Medulla oblongata (tissue), 1 donor: ENCODE data around the gene MKRN2.
A peak's percentile ranks its signal among the peaks of the same experiment; 100 is the strongest.
"Not testable (repeated sequence)": the region's sequence is repeated elsewhere in the genome, so short reads cannot be mapped to it uniquely, and the experiment has no call there.

Source experiments
- DNase-seq: peaks from one replicate; pipeline ENCODE4 v3.0.0-alpha.2; 2015; ENCODE audit errors: extremely low spot score

Gene MKRN2, protein sequence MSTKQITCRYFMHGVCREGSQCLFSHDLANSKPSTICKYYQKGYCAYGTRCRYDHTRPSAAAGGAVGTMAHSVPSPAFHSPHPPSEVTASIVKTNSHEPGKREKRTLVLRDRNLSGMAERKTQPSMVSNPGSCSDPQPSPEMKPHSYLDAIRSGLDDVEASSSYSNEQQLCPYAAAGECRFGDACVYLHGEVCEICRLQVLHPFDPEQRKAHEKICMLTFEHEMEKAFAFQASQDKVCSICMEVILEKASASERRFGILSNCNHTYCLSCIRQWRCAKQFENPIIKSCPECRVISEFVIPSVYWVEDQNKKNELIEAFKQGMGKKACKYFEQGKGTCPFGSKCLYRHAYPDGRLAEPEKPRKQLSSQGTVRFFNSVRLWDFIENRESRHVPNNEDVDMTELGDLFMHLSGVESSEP

DNA sequence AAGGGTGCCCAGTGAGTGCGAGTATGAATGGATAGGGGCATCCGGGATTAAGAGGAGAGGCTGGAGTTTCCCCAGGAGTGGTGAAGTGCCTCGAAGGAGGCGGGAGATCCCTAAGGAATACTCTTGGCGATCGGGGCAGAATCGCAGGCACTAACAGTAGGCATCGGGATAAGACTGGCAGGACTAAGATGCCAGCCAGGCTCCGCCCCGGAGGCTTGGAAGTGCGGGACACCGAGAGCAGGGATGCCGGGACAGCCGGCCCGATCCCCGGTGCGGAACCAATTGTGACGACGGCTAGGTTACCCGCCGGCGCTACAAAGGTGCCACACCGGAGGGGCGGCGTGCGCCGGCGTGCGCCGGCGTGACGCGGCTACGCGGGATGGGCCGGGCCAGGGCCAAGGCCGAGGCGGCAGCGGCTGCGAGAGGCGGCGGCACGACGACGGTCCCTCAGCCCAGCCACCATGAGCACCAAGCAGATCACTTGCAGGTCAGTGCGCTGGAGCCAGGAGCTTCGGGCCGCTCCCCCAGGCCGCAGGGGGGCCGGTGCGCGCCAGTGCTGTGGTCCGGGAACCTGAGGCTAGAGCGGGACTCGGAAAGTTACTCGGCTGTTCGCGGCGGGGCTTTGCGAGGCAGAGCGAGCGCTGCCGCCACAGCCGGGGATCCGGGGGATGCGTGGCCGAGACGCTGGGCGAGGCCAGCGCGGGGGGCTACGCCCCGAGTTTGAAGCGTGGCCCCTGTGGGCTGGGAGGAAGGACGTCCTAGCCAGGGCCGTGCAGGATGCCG lies at the start of gene MKRN2:
TSS of gene MKRN2 (plus strand) at position 398 of the 783 bp plus-strand sequence. CDS start at position 462, 64 bp downstream.
- DNase-seq = peak; percentile 83

DNA sequence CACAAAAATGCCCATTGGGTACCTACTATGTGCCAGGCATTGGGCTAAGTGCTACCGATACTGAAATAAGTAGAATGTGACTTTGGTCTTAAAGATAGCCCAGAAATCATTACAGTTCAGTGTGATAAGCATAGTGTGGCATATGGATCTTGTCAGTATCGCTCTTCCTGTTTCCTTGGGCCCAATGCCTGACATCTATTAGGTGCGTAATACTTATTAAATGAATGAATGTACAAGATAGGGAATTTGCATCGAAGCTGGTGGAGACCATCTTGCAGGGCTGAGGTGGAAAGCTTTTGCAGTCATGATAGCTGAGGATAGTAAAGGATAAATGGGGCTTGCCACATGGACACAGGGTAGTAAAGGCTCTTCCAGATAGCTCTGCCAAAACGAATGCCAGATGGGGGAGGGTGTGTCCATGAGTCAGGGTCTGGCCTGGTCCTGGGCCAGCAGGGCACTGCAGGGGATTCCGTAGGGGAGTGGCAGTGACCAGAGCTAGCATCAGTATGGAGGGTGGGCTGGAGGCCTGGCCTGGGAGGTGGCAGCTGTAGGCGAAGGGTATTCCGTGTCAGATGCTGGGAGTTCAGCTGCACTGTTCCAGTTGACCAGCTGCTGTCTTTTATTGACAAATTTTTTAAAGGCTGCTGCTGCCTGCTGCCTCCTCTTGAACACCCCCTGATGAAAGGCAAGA lies 49.2 kb upstream of the MKRN2 start:
- DNase-seq = no peak

DNA sequence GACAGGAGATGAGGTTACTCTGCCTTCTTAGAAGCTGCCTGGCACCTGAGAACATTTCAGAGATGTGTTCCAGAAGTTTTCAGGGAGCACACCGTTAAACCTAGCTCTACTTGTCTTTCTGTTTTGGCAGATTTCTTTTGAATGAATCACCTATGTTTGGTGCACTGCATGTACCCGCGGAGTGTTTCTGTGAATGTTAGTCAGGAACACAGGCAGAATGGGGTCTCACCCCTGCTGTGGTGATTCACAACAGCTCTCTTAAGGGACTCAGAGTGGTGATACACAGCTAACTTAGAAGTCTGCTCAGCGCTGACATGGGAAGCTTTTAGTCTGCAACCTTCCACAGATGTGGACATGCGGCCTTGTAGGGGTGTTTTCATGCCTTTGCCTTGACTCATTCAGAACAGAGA lies 48.6 kb upstream of the MKRN2 start:
- no peak for DNase-seq

DNA sequence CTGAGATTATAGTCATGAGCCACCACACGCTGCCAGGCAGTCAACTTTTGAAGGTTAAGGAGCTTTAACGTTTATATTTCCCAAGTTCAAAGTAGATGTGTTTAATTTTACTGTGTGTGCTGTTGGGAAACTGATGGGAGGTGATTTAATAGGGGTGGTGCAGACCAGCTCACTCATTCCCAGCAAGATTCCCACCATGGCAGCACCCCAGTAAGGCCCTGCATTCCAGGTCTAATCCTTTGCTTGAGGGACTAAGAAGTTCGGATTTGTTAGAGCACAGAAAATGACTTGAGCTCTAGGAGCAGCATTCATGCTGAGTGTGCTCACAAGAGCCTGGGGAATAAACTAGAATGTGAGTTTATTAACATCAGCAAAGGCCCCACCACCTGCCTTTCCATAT lies 47.4 kb upstream of the MKRN2 start:
- no peak for DNase-seq

DNA sequence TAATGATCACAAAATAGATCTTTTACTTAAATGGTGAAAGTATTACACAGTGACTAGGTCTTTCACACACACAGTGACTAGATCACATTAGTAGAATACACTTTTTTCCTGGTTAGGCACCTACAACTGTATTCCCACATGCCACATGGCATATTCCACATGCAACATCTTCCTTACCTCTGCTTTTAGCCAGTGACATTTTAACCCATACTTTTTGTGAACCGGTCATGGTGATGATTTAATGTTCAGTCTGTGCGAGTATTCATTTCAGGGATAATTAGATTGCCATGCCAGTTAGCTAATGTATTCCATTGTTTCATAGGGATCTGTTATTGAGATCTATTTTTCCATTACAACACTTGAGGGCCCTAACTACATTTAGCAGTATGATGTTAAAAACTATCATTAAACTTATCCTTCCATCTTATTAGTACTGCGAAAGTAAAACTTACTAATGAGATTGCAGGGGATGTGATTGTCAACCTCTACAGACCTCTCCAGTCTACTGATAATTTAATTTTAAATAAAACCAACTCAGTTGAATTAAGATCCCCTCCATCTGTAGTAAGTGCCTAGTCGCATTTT lies 44.3 kb upstream of the MKRN2 start:
- no peak for DNase-seq

DNA sequence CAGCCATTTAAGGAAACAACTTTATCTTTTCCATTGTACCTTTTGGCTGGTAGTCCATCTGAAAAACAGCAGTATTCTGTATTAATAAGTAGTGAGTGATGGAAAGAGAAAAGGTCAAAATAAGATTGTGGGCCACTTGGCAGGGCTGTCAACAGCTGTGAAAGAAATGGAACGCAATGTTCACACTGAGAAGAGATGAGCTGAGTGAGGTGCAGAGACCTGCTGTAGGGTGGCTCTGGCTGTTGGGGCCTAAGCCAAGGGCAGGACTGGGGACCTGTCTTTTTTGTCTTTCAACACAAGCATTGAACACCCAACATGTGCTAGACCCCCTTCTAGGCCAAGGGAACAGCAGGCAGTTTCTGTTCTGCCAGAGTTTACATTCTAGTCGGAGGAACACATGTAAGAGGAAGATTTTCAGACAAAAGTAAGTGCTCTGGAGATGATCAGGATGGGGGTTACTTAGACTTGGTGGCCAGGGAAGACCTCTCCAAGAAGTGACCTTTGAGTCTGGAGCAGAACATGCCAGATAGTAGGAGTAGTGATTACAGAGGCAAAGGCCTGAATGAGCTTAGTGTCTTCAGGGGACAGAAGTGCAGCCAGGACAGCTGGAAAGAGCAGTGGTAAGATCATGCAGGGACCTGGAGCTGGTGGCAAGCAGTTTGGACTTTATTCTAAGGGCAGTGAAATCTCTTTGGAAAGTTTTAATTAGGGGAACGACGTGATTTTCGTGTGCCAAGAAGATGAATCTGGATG lies 43.0 kb upstream of the MKRN2 start:
- DNase-seq = no peak

DNA sequence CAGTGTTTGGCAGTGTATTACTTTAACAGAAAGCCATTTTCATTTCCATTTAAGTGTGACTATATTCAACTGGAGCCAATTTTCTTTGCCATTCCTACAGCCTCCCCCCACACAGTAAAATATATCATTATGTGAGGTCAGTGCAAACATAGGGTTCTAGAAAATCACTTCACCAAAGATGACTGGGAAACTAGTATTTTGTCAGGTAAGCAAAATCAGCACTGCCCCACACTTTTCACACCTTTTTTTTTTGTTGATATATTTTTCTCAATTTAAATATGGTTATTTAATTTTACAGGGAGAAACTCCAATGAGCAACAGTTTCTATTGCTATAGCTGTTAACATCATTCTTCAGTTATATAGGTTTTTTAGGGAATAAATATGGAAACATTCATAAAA lies 41.3 kb upstream of the MKRN2 start:
- DNase-seq = no peak

DNA sequence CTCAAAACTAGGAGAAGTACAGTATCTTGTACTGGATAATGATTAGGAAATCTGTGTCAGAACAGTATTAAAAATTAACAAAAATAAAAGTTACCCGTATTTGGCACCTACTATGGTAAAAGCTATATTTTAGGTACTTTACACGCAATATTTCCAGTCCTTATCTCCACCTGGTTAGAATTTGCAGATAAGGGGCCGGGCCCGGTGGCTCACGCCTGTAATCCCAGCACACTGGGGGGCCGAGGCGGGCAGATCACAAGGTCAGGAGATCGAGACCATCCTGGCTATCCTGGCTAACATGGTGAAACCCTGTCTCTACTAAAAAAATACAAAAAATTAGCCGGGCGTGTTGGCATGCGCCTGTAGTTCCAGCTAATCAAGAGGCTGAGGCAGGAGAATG lies 40.0 kb upstream of the MKRN2 start:
- DNase-seq = no peak

DNA sequence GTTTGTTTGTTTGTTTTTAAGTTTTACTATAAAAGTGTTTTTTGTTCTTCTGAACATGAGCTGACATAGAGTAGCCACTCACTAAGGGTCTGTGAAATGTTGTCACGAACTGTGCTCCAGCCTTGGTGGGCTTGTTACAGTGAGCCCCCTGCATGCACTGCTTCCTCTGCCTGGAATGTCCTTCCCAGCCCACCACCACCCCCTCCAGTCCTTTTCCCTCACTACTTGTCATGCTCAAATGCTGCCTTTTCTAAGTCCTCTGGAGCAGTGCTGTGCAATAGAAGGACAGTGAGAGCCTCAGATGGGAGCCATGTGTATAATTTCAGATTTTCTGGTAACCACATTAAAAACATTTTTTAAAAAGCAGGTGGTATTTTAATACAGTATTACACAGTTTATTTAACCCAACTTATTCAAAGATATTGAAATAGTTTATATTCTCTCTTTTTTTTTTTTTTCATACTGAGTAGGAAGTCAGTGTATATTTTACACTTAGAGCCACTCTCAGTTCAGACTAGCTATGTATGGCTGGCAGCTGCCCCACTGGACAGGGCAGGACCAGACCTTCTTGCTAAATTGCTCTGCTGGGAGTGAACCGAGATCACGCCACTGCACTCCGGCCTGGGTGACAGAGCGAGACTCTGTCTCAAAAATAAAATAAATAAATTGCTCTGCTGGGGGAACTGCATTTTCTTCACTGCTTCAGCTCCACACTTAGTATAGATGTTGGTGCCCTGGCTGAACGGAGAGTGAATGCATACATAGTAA lies 38.4 kb upstream of the MKRN2 start:
- DNase-seq = no peak

DNA sequence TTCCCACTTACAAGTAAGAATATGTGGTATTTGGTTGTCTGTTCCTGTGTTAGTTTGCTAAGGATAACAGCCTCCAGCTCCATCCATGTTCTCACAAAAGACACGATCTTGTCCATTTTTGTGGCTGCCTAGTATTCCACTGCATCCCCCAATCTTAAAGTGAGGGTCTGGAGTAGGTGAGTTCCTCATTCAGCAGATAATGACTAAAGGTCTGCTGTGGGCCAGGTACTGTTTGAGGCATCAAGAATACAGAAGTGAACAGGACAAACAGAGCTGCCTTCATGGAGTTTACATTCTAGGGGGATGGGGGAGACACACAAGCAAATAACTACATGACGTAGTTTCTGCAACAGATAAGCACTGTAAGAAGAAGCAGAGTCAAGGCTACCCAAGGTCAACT lies 35.9 kb upstream of the MKRN2 start:
- no peak for DNase-seq

DNA sequence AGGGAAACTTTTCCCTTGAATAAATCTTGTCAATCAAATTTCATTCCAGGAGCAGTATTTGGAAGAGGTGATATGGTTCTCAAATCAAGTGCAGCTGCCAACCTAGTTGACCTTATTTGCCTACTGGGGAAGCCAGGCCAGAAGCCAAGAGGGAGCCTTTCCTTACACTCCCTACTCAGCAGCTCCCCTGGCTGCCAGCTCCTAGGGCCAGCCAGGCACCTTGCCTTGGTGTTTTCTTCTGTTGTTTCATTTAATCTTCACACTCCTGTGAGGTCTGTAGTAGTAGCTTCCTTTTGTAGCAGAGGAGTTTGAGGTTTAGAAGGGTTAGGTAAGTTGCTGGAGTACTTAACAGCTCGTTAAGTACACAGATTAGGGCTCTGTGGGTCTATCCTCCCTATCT lies 34.2 kb upstream of the MKRN2 start:
- no peak for DNase-seq

DNA sequence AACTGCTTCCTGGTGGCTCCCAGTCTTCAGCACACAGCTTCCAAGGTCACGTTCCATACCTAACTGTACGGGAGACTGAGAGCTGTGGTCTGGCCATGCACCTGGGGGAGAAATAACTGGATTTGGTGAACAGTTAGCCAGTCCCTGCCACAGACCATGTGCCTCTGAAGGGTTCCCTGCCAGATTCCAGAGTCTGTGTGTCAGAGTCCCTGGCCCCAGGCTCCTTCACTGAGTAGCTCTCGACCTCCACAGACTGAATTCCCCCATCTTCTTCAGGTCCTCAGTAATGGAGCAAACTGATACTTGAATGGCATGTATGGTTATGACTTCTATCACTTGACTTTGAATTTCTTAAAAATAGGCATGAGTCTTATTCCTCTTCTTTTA lies 29.1 kb upstream of the MKRN2 start:
- DNase-seq = no peak

DNA sequence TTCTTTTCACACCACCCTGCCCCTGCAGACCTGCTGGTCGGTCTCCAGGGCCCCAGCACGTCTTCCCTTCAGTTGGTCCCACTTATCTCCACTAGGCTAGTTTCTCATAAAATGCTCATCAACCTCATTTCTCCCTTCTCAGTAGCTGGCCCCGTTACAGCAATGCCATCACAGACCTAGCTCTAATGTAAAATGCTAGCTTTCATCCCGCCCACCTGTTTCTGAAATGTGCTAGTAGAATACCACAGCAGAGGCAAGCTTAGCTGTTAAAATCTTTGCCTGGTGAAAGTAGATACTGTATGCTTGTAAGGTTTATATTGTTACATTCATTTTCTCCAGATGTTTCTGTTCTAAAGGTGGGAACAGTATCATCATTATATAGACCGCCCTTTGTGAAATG lies 24.7 kb upstream of the MKRN2 start:
- no peak for DNase-seq

DNA sequence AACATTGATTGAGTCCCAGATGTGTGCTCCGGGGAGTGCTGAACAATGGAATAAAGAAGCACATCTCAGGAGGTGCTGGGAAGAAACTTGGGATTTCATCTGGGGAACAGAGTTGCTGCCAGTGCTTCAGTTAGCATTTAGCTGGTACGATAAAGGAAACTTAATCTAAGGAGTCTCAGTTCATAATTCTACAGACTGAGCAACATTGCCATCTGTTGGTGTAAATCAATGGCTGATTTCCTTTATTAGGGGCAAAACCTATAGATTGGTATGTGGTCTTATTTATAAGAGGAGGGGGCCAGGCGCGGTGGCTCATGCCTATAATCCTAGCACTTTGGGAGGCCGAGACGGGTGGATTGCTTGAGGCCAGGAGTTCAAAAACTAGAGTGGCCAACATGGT lies 20.5 kb upstream of the MKRN2 start:
- no peak for DNase-seq

DNA sequence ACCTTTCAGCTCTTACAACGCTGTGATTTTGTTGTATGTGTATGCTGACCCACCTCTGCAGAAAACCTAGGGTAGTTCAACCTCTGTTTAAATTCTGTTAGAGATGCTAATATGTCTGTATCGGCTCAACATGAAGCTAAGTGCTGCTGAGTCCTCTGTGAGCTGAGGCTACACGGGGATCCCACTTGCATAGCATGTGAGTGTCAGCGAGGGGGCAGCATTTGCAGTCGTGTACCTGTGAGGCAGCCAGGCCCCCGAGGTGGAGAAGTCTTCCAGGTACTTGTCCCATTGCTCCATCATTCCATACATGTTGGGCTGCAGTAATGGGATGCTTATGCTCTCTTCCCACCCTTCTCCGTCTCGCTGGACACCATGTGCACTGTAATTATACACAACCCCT lies 15.3 kb upstream of the MKRN2 start:
- DNase-seq = no peak

DNA sequence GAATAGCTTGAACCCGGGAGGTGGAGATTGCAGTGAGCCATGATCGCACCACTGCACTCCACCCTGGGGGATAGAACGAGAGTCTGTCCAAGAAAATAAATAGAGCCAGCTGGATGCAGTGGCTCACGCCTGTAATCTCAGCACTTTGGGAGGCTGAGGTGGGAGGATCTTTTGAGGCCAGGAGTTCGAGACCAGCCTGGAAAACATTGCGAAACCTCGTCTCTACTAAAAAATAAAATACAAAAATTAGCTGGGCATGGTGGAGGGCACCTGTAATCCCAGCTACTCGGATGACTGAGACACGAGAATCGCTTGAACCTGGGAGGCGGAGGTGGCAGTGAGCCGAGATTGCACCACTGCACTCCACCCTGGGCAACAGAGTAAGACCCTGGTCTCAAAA lies 13.4 kb upstream of the MKRN2 start:
- not testable (repeated sequence) for DNase-seq

DNA sequence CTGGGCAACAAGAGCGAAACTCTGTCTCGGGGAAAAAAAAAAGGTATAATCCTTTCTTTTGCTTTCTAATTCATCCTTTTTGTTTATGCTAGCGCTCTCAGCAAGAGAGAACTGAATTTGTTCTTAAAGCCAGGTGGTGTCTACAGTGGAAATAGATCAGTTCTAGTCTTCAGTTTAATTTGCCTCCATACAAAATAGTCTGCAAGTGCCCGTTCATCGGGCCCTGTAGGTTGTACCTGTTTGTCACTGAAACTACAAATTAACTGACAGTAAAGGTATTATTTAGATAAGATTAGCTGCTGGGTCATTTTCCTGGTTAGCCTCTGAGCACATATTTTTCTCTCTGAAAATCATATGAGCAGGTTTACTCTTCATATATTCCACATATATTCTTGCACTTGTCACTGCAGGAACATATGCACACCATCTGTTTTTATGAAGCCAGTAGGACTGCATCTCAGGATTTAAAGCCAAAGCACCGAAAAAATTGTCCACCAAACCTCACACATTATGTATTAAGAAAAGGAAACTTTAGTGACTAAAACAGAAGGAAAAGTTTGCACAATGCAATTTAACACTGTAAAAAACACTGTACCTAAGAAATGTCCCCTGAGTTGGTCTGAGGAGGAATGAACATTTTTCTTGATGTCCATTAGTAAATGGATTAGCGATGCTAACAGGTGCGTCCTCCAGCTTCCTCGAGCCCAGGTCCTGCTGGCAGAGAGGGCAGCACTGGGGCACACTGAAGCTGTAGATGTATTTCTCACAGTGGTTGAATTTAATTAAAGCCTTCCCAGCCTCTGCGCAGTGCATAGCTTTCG lies 12.0 kb upstream of the MKRN2 start:
- no peak for DNase-seq

DNA sequence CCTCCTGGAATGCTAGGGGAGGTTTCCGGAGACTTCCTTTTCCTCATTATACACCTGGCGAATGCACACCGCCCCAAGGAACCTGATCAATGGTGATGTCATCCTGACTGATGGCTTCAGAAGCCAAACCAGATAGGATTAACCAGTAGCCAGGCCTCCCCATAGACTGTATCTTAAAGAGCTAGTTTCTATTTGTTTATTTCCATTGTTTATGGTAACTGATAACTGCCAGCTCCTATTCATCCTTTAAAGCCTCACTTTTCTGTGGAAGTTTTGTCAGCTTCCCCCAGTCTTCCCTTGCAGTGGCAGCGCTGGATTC lies 11.5 kb upstream of the MKRN2 start, which contains the start of gene MKRN2OS:
TSS of gene MKRN2OS (minus strand) at position 27 of the 319 bp plus-strand sequence. CDS start 35 bp downstream, outside the sequence.
- DNase-seq = no peak

DNA sequence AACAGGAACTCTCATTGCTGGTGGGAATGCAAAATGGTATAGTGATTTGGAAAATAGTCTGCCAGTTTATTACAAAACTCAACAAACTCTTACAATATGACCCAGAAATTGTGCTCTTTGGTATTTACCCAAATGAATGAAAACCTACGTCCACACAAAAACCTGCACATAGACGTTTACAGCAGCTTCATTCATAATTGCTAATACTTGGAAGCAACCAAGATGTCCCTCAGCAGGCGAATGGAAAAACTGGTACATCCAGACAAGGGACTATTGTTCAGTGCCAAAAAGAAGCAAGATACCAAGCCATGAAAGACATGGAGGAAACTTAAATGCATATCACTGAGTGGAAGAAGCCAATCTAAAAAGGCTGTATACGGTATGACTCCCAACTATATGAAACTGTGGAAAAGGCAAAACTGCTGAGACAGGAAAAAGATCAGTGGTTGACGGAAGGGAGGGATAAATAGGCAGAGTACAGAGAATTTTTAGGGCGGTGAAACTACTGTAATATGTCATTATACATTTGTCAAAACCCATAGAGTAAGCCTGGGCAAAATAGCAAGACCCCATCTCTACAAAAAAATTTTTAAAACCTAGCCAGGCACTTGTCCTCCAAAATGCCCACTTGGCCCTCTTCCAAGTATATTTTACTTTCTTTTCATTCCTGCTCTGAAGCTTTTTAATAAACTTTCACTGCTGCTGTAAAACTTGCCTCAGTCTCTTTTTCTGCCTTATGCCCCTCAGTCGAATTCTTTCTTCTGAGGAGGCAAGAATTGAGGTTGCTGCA lies 6.7 kb upstream of the MKRN2 start:
- no peak for DNase-seq
